ENCODE results near the gene LRRC74B.

LRRC74B gene

DNA sequence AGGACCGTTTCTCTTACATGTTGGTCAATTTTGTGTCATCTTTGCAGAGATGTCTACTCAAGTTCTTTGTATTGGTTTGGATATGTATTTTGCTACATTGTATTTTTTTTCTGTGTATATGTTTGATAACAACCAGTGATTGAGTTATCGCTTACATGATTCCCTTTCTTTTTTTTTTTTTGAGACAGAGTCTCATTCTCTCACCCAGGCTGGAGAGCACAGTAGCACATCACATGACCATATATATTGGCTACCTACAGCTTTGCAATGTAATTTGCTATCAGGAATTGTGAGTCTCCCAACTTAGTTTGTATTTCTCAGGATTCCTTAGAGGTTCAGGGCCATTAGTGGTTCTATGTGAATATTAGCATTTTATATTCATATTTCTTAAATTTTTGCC lies 59.5 kb downstream of the LRRC74B start:
- H3K36me3 ChIP-seq (ENCODE audit: control insufficient read depth in 2 of 2, insufficient read depth in 2 of 2, low read length in 2 of 2): no peaks in the 10 kb centered on the region
- no peaks in the 10 kb centered on the region for H3K4me1 ChIP-seq (ENCODE audit: control insufficient read depth in 2 of 2, insufficient read depth in 2 of 2, low read length in 2 of 2)
- H3K9me3 ChIP-seq (ENCODE audit: control insufficient read depth in 2 of 2, low read length in 2 of 2): no peaks in the 10 kb centered on the region
- H3K9ac ChIP-seq (ENCODE audit: low read depth in 1 of 2, low read length in 2 of 2): no peak overlapping the region
- H3K27me3 ChIP-seq (ENCODE audit: control insufficient read depth in 2 of 2, insufficient read depth in 2 of 2, low read length in 2 of 2): peaks cover 0 to 7% of the 10 kb centered on the region in 2 donors
- no peak overlapping the region for H3K27ac ChIP-seq (ENCODE audit: low read depth in 2 of 2, low read length in 2 of 2)
- H3K4me3 ChIP-seq (ENCODE audit: low read length in 2 of 2): no peak overlapping the region

DNA sequence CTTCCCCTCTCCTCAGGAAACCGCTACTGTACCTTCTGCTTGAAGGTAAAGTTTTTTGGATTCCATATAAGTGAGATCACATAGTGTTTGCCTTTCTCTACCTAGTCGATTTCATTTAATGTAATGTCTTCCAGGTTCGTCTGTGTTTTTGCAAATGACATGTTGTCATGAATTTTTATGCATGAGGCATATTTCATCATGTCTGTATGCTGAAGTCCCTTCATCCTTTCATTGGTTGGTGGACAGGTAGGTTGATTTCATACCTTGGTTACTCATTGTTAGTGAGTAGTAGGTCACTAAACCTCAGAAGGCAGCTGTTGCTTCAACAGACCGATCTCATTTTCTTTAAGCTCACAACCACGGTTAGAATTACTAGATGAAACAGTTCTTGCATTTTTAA lies 60.3 kb downstream of the LRRC74B start:
- Histone ChIP-seq H3K27ac (ENCODE audit: low read depth in 2 of 2, low read length in 2 of 2) (no peak overlapping the region), H3K4me3 (ENCODE audit: low read length in 2 of 2) (no peak overlapping the region), H3K9me3 (ENCODE audit: control insufficient read depth in 2 of 2, low read length in 2 of 2) (no peaks in the 10 kb centered on the region), H3K27me3 (ENCODE audit: control insufficient read depth in 2 of 2, insufficient read depth in 2 of 2, low read length in 2 of 2) (peaks cover 0 to 7% of the 10 kb centered on the region in 2 donors), H3K36me3 (ENCODE audit: control insufficient read depth in 2 of 2, insufficient read depth in 2 of 2, low read length in 2 of 2) (no peaks in the 10 kb centered on the region), H3K9ac (ENCODE audit: low read depth in 1 of 2, low read length in 2 of 2) (no peak overlapping the region), H3K4me1 (ENCODE audit: control insufficient read depth in 2 of 2, insufficient read depth in 2 of 2, low read length in 2 of 2) (no peaks in the 10 kb centered on the region)

DNA sequence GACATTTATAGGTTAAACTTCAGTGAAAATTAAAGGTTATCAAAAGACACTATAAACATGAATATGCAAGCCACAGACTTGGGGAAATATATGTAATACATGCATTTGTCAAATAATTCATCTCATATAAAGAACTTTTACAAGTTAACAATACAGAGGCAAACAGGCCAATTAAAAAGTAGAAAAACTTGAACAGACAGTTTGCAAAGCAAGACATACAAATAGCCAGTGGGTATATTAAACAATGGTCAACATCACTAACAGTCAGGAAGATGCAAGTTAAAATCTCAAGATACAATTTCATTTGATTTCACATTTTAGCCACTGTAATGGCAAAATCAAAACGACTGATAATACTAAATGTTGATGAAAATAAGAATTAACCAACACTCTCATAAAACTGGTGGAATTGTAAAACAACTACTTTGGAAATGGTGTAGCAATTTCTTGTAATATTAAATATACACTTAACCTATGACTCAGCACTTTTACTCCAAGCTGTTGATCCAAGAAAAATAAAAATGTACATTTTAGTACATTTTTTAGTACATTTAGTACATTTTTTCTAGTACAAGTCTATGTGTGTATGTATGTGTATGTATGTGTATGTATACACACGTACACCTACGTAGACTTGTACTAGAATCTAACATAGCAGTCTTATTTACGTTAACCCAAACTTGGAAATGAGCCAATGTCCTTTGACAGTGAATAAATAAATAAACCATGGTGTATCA lies 62.8 kb downstream of the LRRC74B start:
- Histone ChIP-seq H3K36me3 (ENCODE audit: control insufficient read depth in 2 of 2, insufficient read depth in 2 of 2, low read length in 2 of 2) (no peaks in the 10 kb centered on the region), H3K4me1 (ENCODE audit: control insufficient read depth in 2 of 2, insufficient read depth in 2 of 2, low read length in 2 of 2) (no peaks in the 10 kb centered on the region), H3K27ac (ENCODE audit: low read depth in 2 of 2, low read length in 2 of 2) (no peak overlapping the region), H3K27me3 (ENCODE audit: control insufficient read depth in 2 of 2, insufficient read depth in 2 of 2, low read length in 2 of 2) (peaks cover 0 to 6% of the 10 kb centered on the region in 2 donors), H3K4me3 (ENCODE audit: low read length in 2 of 2) (no peak overlapping the region), H3K9me3 (ENCODE audit: control insufficient read depth in 2 of 2, low read length in 2 of 2) (no peaks in the 10 kb centered on the region), H3K9ac (ENCODE audit: low read depth in 1 of 2, low read length in 2 of 2) (no peak overlapping the region)
